GM18951 (cell line): Measurements from ENCODE around the gene EHMT1.

ENCODE experiments used
- POLR2A ChIP-seq: IDR thresholded peaks from 4 replicates; pipeline ENCODE4 v1.6.1; 2011; ENCODE audit warnings: mild to moderate bottlenecking; ENCODE audit not compliant: insufficient read length, insufficient read depth; ENCODE audit errors: extremely low read depth
- in situ Hi-C: fragments of 300-500 bp; cut with MboI; formaldehyde crosslinking; loops from one replicate; pipeline ENCODE4 v1.12.0; 2022; ENCODE audit warnings: low sequenced_read_pairs, mixed read lengths, inconsistent platforms; ENCODE audit not compliant: unreplicated experiment

EHMT1 gene

GRCh38 chr9:137755261-137755927, 136.6 kb downstream of the EHMT1 start:
- in situ Hi-C loops, result no loop called here
- no peak for TF ChIP-seq POLR2A

- in situ Hi-C loops, result no loop called here
- TF ChIP-seq POLR2A, result no peak
These were observed 137.4 kb downstream of the EHMT1 start for GRCh38 chr9:137756045-137756744.

GRCh38 chr9:137757139-137757538, 138.3 kb downstream of the EHMT1 start:
- in situ Hi-C loops, result no loop called here
- no peak for TF ChIP-seq POLR2A

- no peak for TF ChIP-seq POLR2A
- in situ Hi-C loops, result no loop called here
These were observed 138.8 kb downstream of the EHMT1 start for GRCh38 chr9:137757613-137758029.

- in situ Hi-C loops, result no loop called here
- TF ChIP-seq POLR2A, result no peak
These were observed 139.3 kb downstream of the EHMT1 start for GRCh38 chr9:137758067-137758466.

GRCh38 chr9:137759117-137759516, 140.3 kb downstream of the EHMT1 start:
- no peak for TF ChIP-seq POLR2A
- in situ Hi-C loops, result no loop called here

- TF ChIP-seq POLR2A, result no peak
- in situ Hi-C loops, result no loop called here
These were observed 141.0 kb downstream of the EHMT1 start for GRCh38 chr9:137759649-137760321.

- no peak for TF ChIP-seq POLR2A
- in situ Hi-C loops, result no loop called here
These were observed 141.6 kb downstream of the EHMT1 start for GRCh38 chr9:137760426-137760825.

DNA sequence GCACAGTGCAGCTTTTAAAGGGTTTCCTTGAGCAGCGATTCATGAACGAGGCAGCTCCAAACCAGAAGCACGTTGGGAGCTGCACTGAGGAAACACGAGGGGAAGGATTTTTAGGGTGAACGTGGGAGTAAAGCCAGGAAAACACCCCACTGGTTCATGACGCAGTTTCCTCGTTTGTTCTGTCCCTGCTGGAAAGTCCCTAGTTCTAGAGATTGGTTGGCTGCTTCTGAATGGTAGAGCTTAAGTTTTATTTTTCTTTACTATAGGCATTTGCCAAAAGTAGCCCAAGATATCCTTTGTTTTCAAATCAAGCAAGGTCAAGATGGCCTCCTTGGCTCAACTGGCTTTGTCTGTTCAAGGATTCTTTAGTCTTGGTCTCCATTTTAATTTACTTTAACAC, 142.2 kb downstream of the EHMT1 start:
- in situ Hi-C loops, result no loop called here

DNA sequence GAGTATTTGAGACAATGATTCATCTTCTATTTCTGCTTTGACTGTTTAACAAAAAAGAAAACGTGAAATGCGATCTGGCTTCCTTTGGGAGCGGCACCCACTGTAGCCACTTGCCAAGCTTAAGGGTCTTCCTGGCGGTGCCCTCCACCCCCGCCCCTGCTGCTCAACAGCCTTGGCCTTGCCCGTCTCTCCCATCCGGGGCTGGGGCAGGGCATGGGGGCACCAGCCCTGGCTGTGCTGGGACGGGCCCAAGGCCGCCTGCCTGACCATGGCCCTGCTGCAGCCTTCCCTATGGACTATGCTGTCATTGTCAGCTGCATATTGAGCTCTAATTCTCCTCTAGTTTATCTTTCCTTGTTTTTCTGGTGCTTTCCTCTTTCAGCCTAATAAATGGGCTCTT, 143.0 kb downstream of the EHMT1 start:
- TF ChIP-seq POLR2A, result no peak
- in situ Hi-C loops, result no loop called here

More for the DNA sequence above, 142.2 kb downstream of the EHMT1 start:
- TF ChIP-seq POLR2A, result no peak

GRCh38 chr9:137762414-137763061, 143.7 kb downstream of the EHMT1 start:
- in situ Hi-C loops, result no loop called here
- peak; percentile 47 for TF ChIP-seq POLR2A

GRCh38 chr9:137763271-137763955, 144.6 kb downstream of the EHMT1 start:
- in situ Hi-C loops, result no loop called here

More at GRCh38 chr9:137763271-137763955, 144.6 kb downstream of the EHMT1 start:
- TF ChIP-seq POLR2A, result no peak
